ENCODE results near the gene DOCK2.

The DOCK2 gene

DNA sequence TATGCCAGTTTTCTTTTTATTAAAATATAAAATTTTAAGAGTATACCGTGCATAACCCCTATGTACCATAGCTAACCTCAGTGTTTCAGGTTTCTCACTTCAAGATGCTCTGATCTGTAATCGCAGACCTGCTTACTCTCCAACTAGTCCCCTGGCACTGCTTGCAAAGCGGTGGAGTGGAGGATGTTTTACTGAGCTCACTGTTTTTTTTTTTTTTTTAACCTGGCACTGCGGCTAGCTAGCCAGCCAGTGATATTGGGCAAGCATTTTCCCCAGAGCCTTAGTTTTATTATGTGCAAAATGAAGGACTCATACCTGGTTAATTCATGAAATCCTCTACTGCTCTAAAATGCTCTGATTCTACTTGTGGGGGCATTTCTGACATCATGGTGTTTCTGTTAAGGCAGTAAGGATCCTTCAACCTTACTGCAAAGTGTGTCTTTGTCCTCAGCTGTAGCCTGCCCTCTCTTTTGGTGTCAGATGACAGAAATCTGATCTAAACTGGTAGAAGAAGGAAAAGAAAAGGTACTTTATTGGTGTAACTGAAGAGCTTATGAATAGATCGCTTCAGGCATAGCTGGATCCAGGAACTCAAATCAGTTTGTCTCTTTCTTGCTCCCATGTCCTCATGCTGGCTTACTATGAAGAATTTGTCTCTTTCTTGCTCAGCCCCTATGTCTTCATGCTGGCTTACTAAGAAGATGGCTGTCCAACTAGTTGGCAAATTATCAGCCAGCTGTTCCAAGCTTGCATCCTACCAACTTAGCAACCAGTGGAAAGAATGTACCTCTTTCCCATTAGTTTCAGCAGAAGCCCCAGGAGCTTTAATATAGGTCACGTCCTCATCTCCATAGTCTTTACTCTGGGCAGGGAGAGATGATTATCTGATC is 59.8 kb downstream of the DOCK2 start:
- TF ChIP-seq FOXP2 (optimal IDR thresholded peaks at IDR 0.05; ENCODE audit: borderline replicate concordance, extremely low read depth, extremely low read length, insufficient read depth), result no peak

- no peak for TF ChIP-seq SIN3A (IDR thresholded peaks at IDR 0.05; ENCODE audit: borderline replicate concordance, insufficient read depth, low read length)
- no peak for TF ChIP-seq TAF1 (IDR thresholded peaks at IDR 0.05; ENCODE audit: borderline replicate concordance, insufficient read depth, low read length)
- no peak for TF ChIP-seq FOXP2 (optimal IDR thresholded peaks at IDR 0.05; ENCODE audit: borderline replicate concordance, extremely low read depth, extremely low read length, insufficient read depth)
- TF ChIP-seq POLR2AphosphoS5 (IDR thresholded peaks at IDR 0.05; ENCODE audit: low read depth, low read length), result no peak
- TF ChIP-seq, protein P1, sequence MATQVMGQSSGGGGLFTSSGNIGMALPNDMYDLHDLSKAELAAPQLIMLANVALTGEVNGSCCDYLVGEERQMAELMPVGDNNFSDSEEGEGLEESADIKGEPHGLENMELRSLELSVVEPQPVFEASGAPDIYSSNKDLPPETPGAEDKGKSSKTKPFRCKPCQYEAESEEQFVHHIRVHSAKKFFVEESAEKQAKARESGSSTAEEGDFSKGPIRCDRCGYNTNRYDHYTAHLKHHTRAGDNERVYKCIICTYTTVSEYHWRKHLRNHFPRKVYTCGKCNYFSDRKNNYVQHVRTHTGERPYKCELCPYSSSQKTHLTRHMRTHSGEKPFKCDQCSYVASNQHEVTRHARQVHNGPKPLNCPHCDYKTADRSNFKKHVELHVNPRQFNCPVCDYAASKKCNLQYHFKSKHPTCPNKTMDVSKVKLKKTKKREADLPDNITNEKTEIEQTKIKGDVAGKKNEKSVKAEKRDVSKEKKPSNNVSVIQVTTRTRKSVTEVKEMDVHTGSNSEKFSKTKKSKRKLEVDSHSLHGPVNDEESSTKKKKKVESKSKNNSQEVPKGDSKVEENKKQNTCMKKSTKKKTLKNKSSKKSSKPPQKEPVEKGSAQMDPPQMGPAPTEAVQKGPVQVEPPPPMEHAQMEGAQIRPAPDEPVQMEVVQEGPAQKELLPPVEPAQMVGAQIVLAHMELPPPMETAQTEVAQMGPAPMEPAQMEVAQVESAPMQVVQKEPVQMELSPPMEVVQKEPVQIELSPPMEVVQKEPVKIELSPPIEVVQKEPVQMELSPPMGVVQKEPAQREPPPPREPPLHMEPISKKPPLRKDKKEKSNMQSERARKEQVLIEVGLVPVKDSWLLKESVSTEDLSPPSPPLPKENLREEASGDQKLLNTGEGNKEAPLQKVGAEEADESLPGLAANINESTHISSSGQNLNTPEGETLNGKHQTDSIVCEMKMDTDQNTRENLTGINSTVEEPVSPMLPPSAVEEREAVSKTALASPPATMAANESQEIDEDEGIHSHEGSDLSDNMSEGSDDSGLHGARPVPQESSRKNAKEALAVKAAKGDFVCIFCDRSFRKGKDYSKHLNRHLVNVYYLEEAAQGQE (IDR thresholded peaks at IDR 0.05; ENCODE audit: insufficient read depth in 1 of 2, low read depth in 2 of 2, low read length in 2 of 2), result no peak
Observed at GRCh38 chr5:169697511-169697890, 60.4 kb downstream of the DOCK2 start.

DNA sequence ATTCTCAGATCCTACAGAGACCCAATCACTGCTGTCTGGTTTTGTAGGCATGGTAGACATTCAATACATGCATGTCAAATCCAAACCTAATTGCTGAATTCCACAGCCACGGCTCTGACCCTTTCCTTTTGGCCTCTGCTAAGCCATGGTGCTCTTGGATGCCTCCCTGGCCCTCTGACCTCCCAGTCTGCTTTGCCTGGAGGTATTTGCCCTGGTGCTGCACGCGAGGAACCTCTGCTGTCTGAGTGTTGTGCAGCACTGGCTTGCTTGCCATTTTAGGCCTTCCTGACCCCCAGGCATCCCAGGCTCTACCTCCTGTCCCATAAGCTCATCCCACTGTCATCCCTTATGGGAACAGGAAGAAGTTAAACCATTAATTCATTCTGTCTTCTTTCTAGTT is 60.9 kb downstream of the DOCK2 start:
- TF ChIP-seq SIN3A (IDR thresholded peaks at IDR 0.05; ENCODE audit: borderline replicate concordance, insufficient read depth, low read length) (no peak), TAF1 (IDR thresholded peaks at IDR 0.05; ENCODE audit: borderline replicate concordance, insufficient read depth, low read length) (no peak), FOXP2 (optimal IDR thresholded peaks at IDR 0.05; ENCODE audit: borderline replicate concordance, extremely low read depth, extremely low read length, insufficient read depth) (no peak), POLR2AphosphoS5 (IDR thresholded peaks at IDR 0.05; ENCODE audit: low read depth, low read length) (no peak)
- TF ChIP-seq, protein P1 (IDR thresholded peaks at IDR 0.05; ENCODE audit: insufficient read depth in 1 of 2, low read depth in 2 of 2, low read length in 2 of 2), result no peak

DNA sequence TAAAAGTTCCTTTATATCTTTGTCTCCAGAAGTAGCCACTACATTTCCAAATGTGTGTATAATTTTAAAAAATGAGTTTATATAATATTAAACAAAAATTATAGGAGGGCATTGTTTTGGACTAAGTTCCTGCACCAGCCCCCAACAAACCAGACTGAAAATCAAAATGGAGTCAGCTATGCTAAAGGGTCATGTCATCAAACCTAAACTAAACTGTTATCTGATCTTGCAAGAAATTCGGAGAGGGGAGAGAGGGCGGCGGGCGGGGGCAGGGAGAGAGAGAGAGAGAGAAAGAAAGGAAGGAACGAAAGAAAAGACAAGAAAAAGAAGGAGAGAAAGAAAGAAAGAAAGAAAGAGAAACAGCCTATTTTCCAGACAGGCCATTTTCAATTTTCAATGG is 63.5 kb downstream of the DOCK2 start:
- TF ChIP-seq POLR2AphosphoS5 (IDR thresholded peaks at IDR 0.05; ENCODE audit: low read depth, low read length) (no peak), TAF1 (IDR thresholded peaks at IDR 0.05; ENCODE audit: borderline replicate concordance, insufficient read depth, low read length) (no peak), FOXP2 (optimal IDR thresholded peaks at IDR 0.05; ENCODE audit: borderline replicate concordance, extremely low read depth, extremely low read length, insufficient read depth) (no peak), SIN3A (IDR thresholded peaks at IDR 0.05; ENCODE audit: borderline replicate concordance, insufficient read depth, low read length) (no peak)
- TF ChIP-seq, protein P1 (IDR thresholded peaks at IDR 0.05; ENCODE audit: insufficient read depth in 1 of 2, low read depth in 2 of 2, low read length in 2 of 2), result no peak

DNA sequence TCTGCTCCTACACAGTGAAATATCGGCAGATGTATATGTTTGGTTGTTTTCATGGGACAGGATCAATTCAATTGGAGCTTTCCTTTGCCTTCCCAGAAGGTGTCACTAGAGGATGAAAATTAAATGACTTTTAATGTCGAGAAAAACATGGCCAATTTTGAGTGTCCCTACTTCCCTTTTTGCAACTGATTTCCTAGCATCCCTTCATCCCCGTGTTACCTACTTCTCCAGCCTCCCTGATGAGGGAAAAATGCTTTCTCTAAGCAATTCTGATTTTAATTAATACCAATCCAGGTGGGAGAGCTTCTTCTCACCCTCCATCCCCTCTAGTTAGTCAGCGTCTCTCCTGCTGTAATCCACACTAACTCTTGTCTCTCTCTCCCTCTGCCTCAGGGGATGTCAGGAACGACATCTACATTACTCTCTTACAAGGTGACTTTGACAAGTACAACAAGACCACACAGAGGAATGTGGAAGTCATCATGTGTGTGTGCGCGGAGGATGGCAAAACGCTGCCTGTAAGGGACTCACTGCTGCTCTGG is 64.9 kb downstream of the DOCK2 start:
- TF ChIP-seq, protein P1 (IDR thresholded peaks at IDR 0.05; ENCODE audit: insufficient read depth in 1 of 2, low read depth in 2 of 2, low read length in 2 of 2), result no peak
- no peak for TF ChIP-seq SIN3A (IDR thresholded peaks at IDR 0.05; ENCODE audit: borderline replicate concordance, insufficient read depth, low read length)
- TF ChIP-seq FOXP2 (optimal IDR thresholded peaks at IDR 0.05; ENCODE audit: borderline replicate concordance, extremely low read depth, extremely low read length, insufficient read depth), result no peak
- no peak for TF ChIP-seq POLR2AphosphoS5 (IDR thresholded peaks at IDR 0.05; ENCODE audit: low read depth, low read length)
- no peak for TF ChIP-seq TAF1 (IDR thresholded peaks at IDR 0.05; ENCODE audit: borderline replicate concordance, insufficient read depth, low read length)
